Neuron (in vitro differentiated cells): ENCODE results near the gene TLN1.

Source experiments
- H2AFZ ChIP-seq: one replicate; pipeline ENCODE4 v1.6.1; 2013; ENCODE audit warnings: low read depth, mild to moderate bottlenecking, inconsistent platforms, low read length, moderate library complexity
- H3K27me3 ChIP-seq: one replicate; pipeline ENCODE4 v1.6.1; 2013; ENCODE audit warnings: low read length; ENCODE audit not compliant: insufficient read depth
- H3K36me3 ChIP-seq: one replicate; pipeline ENCODE4 v1.6.1; 2013; ENCODE audit warnings: low read length; ENCODE audit not compliant: insufficient read depth
- H3K4me1 ChIP-seq: one replicate; pipeline ENCODE4 v1.6.1; 2013; ENCODE audit warnings: low read length; ENCODE audit not compliant: insufficient read depth
- H3K4me3 ChIP-seq: 2 replicates; pipeline ENCODE4 v1.5.1; 2013; ENCODE audit warnings: mild to moderate bottlenecking, low read length, moderate library complexity
- H3K9me3 ChIP-seq: one replicate; pipeline ENCODE4 v1.6.1; 2013; ENCODE audit warnings: low read length

Gene TLN1

DNA sequence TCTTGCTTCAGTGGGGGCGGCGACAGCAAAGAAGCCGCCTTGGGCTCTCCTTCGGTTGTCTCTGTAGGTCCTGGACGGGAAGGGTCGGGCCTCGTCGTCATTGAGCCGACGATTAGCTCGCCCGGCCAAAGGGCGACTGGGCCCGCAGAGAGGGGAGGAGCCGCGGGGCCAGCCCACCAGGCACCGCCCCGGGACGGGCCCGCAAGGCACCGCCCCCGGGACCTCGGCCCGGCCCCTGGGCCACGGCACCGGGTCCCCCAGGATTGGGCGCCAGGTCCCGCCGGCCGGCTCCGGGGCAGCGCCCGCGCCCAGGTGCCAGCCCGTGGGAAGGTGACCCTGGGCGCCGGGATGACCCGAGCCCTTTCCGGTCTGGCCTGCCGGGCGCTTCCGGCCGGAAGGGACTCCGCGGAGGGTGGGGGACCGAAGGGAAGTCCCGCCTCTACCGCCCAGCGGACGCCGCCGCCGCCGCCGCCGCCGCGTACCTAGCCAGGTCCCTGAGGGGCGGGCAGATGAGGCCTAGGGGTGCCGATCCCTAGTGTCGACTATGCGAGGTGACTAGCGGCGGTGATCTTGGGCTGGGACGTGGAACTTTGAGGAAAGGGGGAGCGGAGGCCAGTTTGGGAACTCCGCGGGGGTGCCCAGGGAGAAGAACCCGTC is 17.0 kb upstream of the TLN1 start, which contains the start of the genes GBA2 and RGP1:
GBA2 (minus strand) TSS at position 371 of the 657 bp plus-strand sequence. CDS start 524 bp downstream, outside the sequence.
RGP1 (plus strand) TSS at position 430 of the 657 bp plus-strand sequence. CDS start 469 bp downstream, outside the sequence.
- Histone ChIP-seq H3K9me3 (no peaks in the 10 kb centered on the region), H2AFZ (peak within 1 kb of the TSS; percentile 88), H3K36me3 (peaks cover 49% of the 10 kb centered on the region), H3K4me1 (peaks cover 35% of the 10 kb centered on the region), H3K27me3 (no peaks in the 10 kb centered on the region), H3K4me3 (peak within 1 kb of the TSS; percentile 96)

DNA sequence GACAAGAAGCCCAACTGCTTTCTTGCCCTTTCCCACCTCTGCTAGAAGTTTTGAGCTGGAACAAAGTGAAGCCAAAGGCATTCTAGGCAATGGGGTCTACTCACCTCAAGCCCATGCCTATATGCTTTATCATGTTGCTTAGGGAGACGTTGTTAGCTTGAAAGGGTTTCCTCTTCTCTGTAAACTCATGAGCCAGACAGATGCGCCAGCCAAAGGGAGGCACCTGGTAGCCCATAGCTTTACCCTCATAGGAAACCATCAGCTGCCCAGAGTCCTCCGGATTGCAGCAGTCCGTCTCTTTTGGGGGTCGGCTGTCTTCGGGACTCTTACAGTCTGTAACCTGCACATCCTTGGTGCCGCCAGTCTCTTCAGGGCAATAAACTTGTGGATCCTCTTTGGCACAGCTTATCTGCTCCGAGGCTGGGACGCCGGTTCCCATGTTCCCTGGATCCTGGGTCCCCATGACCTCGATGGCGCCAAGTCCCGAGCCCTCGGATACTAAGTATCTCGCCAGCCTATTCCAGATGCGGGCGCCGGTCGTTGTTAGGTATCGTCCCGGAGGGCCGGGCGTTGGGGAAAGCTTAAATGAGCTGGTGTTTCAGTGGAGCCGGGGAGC is 16.4 kb upstream of the TLN1 start:
- Histone ChIP-seq H3K4me1 (peaks cover 35% of the 10 kb centered on the region), H3K9me3 (no peaks in the 10 kb centered on the region), H2AFZ (peak overlapping the region; percentile 88), H3K27me3 (no peaks in the 10 kb centered on the region), H3K4me3 (peak overlapping the region; percentile 96), H3K36me3 (peaks cover 49% of the 10 kb centered on the region)

DNA sequence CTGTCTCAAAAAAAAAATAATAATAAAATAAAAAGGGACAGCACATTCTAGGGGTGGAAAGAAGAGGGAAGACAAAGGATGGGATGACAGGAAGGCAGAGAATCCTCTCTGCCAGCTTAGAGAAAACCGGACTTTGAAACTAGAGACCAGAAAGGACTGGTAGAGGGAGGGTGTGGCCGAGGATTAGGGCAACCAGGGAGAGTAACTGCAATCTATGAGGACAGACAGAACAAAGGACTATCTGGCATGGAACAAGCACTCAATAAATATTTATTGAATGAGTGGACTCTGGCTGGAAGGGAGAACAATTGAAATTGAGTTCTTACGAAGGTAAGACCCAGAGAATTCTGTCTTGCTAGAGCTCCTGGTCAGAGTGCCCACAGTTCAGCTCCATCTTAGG is 14.6 kb upstream of the TLN1 start:
- H3K36me3 ChIP-seq, result peaks cover 49% of the 10 kb centered on the region
- H2AFZ ChIP-seq, result no peak overlapping the region
- peaks cover 35% of the 10 kb centered on the region for H3K4me1 ChIP-seq
- H3K9me3 ChIP-seq, result no peaks in the 10 kb centered on the region
- peak overlapping the region; percentile 96 for H3K4me3 ChIP-seq
- H3K27me3 ChIP-seq, result no peaks in the 10 kb centered on the region

DNA sequence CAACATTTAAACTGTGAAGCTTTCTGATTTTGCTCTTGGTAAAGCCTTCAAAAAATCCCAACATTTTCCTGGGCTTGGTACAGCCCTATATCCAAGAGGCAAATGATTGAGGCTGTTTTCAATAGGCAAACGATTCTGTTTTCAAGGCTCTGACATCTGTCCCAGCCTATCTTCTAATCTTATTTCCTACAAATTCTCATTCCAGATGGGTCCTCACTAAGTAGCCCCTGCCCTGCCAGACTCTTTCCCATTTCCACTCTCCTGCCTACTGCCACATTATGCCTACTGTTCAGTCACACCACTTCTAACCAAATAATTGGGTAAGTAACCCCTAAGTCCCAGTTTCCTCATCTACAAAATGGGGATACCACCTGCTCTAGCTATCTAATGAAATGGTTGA is 13.6 kb upstream of the TLN1 start:
- H3K27me3 ChIP-seq, result no peaks in the 10 kb centered on the region
- no peak overlapping the region for H2AFZ ChIP-seq
- peaks cover 35% of the 10 kb centered on the region for H3K4me1 ChIP-seq
- H3K4me3 ChIP-seq, result no peak overlapping the region
- no peaks in the 10 kb centered on the region for H3K9me3 ChIP-seq
- peaks cover 47% of the 10 kb centered on the region for H3K36me3 ChIP-seq

DNA sequence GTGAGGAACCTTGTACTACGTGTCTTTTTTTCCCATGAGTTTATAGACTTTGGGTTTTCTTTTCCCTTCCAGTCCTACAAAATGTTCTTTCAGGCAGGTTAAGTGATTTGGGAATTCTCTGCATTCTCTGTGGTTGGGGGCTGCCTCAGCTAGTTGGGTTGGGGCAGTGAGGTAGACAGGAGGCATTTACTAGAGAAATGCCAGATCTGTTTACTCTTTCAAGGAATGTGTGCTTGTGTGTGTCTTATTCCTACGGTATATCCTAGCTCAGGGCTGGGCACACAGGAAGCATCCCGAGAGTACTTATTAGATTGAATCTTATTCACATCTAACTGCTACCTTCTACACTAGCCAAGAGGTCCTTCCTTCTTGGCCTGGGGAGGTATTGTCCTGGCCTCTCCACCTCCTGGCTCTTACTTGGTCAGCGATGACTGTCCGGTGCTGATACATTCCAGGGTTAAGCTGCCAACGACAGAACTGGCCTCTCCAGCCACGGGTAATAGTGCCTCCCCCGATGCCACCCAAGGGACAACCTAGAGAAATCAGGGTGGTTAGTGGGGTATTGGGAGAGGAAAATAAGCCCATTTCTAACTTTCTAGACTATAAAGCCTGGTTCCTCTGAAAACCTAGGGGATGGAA is 12.0 kb upstream of the TLN1 start:
- no peaks in the 10 kb centered on the region for H3K27me3 ChIP-seq
- no peaks in the 10 kb centered on the region for H3K9me3 ChIP-seq
- H2AFZ ChIP-seq, result no peak overlapping the region
- H3K4me1 ChIP-seq, result peaks cover 25% of the 10 kb centered on the region
- peaks cover 60% of the 10 kb centered on the region for H3K36me3 ChIP-seq
- no peak overlapping the region for H3K4me3 ChIP-seq

DNA sequence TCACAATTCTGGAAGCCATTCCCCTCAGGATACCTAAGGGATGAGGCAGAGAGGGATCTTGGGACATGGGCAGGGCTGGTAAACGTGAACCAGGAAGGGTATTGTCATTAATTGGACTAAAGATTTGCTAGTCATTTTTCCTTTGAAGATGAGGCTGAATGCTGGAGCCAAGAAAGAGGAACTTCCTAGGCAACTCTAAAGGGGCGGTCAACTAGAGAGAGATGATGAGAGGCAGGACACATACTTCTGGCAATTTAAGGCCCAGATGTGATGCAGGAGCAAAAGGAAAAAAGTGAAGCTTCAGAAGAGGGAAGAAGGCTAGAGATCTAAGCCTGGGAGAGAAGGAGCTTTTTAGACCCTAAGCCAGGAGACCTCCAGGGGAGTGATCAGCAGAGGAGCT is 11.5 kb upstream of the TLN1 start:
- Histone ChIP-seq H3K4me1 (peaks cover 25% of the 10 kb centered on the region), H2AFZ (no peak overlapping the region), H3K9me3 (no peaks in the 10 kb centered on the region), H3K27me3 (no peaks in the 10 kb centered on the region), H3K4me3 (no peak overlapping the region), H3K36me3 (peaks cover 66% of the 10 kb centered on the region)

DNA sequence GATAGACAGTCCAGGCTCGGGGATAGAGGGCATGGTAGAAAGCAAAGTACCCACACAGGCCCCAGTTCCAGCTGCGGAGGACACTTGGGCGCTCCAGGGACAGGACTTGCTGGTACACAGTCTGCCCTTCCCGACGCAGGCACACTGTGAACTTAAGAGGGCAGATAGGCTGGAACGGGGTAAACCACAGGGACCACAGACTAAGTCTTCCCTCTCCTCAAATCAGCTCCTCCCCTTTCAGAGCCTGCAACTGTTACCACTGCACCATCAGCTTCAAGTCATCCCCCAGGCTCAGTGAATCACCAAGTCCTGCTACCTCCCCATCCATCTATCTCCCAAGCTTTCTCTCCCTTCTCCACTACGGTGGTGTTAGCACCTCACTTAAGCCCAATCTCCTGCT is 9.7 kb upstream of the TLN1 start:
- Histone ChIP-seq H3K27me3 (no peaks in the 10 kb centered on the region), H3K4me1 (peaks cover 8% of the 10 kb centered on the region), H3K4me3 (no peak overlapping the region), H3K9me3 (no peaks in the 10 kb centered on the region), H3K36me3 (peaks cover 83% of the 10 kb centered on the region), H2AFZ (no peak overlapping the region)

DNA sequence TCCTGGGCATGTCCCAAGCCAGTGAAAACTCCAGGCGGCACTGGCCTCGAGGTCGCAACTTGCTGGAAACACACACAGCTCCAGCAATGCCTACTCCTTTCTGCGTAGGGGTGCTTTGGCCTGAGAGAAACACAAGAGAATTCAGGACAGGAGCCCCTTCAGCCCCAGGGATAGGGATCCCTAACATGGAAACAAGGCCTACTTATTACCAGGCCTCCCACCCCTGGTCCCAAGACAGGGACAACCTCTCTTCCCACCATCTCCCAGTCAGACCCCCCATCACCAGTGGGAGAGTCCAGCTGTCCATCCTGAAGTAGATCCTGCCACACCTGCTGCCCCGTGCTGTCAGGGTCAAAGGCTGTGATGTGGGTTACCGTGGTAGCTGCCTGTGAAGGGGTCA is 8.2 kb upstream of the TLN1 start:
- no peaks in the 10 kb centered on the region for H3K9me3 ChIP-seq
- H3K27me3 ChIP-seq, result no peaks in the 10 kb centered on the region
- no peak overlapping the region for H2AFZ ChIP-seq
- H3K4me3 ChIP-seq, result no peak overlapping the region
- no peaks in the 10 kb centered on the region for H3K4me1 ChIP-seq
- peaks cover 90% of the 10 kb centered on the region for H3K36me3 ChIP-seq

DNA sequence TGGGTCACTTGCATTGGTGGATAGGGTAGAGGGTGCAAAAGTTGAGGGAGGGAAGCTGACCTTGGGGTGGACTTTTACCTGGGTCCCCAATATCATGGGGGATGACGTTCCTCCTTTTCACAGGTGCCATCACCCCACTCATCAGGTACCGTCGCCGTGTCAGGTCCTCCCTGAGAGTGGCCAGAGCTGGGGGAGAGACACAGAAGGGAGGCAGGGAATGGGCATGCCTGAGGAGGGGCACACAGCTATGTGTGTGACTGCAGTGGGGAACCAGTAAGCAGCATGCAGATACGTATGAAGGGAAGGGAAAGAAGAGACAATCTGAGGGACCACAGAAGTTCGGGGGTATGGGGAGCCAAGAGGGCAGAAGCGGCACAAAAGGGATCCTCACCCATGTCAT is 6.9 kb upstream of the TLN1 start:
- H3K27me3 ChIP-seq, result no peaks in the 10 kb centered on the region
- H3K9me3 ChIP-seq, result no peaks in the 10 kb centered on the region
- H3K36me3 ChIP-seq, result peaks cover 85% of the 10 kb centered on the region
- H3K4me1 ChIP-seq, result no peaks in the 10 kb centered on the region
- H3K4me3 ChIP-seq, result no peak overlapping the region
- H2AFZ ChIP-seq, result no peak overlapping the region

DNA sequence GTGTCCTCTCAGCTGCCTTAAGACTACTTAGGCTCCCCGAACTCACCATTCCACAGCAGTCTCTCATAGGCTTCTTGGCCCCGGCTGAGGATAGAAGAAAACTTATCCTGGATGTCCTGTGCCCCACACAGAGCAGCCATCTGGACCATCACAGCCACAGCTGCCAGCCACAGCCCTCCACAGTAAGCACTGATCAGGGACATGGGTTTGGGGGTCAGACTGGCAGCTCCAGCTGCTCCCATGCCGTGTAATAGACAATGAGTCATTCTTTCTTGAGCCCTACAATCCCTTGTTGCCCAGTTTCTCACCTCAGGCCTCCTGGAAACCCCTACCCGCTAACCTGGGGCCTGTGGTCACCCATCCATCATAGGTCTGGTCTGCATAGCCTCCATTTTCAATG is 6.2 kb upstream of the TLN1 start:
- Histone ChIP-seq H3K36me3 (peaks cover 78% of the 10 kb centered on the region), H3K4me1 (peaks cover 5% of the 10 kb centered on the region), H3K27me3 (no peaks in the 10 kb centered on the region), H3K4me3 (no peak overlapping the region), H2AFZ (no peak overlapping the region), H3K9me3 (no peaks in the 10 kb centered on the region)

DNA sequence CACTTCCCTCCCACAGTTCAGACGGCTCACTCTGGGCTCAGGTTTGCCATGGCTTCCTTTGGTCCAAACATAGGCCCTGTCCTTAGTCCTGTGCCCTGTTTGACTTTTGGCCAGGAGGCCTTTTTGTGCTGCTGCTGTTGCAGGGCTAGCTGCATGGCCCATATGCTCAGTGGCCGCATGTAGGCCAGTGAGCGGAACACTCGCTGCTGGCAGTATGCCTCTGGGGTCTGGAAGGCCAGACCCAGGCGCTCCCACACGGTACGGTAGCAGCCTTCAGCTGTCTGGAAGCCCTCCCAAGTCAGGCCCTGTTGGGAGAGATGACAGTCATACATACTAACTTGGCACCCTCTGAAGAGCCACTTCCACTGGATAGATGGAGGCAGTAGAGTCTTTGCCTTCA is 5.1 kb upstream of the TLN1 start:
- Histone ChIP-seq H3K9me3 (no peaks in the 10 kb centered on the region), H3K4me3 (no peak overlapping the region), H3K36me3 (peaks cover 67% of the 10 kb centered on the region), H3K27me3 (no peaks in the 10 kb centered on the region), H2AFZ (no peak overlapping the region), H3K4me1 (peaks cover 9% of the 10 kb centered on the region)

DNA sequence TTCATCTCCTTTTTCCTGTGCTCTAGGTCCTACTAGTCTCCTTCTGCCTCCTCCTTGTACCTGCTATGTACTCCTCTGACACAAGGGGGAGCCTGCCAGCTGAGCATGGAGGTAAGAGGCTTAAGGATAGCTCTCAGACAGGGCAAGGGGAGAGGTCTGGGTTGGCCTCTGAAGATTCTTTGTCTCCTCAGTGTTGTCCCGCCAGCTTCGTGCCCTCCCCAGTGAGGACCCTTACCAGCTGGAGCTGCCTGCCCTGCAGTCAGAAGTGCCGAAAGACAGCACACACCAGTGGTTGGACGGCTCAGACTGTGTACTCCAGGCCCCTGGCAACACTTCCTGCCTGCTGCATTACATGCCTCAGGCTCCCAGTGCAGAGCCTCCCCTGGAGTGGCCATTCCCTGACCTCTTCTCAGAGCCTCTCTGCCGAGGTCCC is 4.2 kb upstream of the TLN1 start:
- Histone ChIP-seq H3K36me3 (peaks cover 59% of the 10 kb centered on the region), H3K9me3 (no peaks in the 10 kb centered on the region), H2AFZ (no peak overlapping the region), H3K4me1 (peaks cover 11% of the 10 kb centered on the region), H3K27me3 (no peaks in the 10 kb centered on the region), H3K4me3 (no peak overlapping the region)

DNA sequence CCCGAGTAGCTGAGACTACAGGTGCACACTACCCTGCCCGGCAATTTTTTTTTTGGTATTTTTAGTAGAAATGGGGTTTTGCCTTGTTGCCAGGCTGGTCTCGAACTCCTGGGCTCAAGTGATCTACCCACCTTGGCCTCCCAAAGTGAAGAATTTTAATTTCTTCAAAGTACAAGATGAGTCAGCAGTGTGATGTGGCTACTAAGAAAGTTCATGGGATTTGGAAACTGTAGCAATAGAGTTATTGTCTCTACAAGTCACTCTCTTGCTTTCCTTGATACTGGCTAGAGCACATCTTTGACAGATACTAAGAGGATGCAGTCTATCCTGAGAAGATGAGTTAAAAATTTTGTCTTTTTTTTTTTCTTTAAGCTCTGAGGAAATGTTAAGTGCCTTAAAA is 2.1 kb upstream of the TLN1 start:
- no peak overlapping the region for H2AFZ ChIP-seq
- H3K4me3 ChIP-seq, result no peak overlapping the region
- H3K9me3 ChIP-seq, result no peaks in the 10 kb centered on the region
- no peaks in the 10 kb centered on the region for H3K27me3 ChIP-seq
- peaks cover 39% of the 10 kb centered on the region for H3K36me3 ChIP-seq
- H3K4me1 ChIP-seq, result peaks cover 32% of the 10 kb centered on the region
